ENCODE results near the gene TNC.

The TNC gene

GRCh38 chr9:114972510-114973136 lies 145.3 kb downstream of the TNC start:
- no peak overlapping the region for H3K9ac ChIP-seq (ENCODE audit: low read length)
- no peak overlapping the region for H2AFZ ChIP-seq (ENCODE audit: insufficient read depth, low read length, poor library complexity)
- no peak overlapping the region for H2AK5ac ChIP-seq (ENCODE audit: low read length)
- no peak overlapping the region for H2BK5ac ChIP-seq (ENCODE audit: low read depth, low read length, poor library complexity)
- peaks cover 8% of the 10 kb centered on the region for H3K79me1 ChIP-seq (ENCODE audit: low read length)
- H3K27me3 ChIP-seq (ENCODE audit: insufficient read depth, low read length) = no peaks in the 10 kb centered on the region
- DNase-seq = no peak
- no peak overlapping the region for H3K14ac ChIP-seq (ENCODE audit: low read length)
- no peaks in the 10 kb centered on the region for H3K36me3 ChIP-seq (ENCODE audit: control insufficient read depth in 1 of 2, insufficient read depth in 2 of 2, low read length in 2 of 2)
- no peaks in the 10 kb centered on the region for H3K9me3 ChIP-seq (ENCODE audit: insufficient read depth, low read depth, low read length)
- no peak overlapping the region for H4K91ac ChIP-seq (ENCODE audit: low read depth, low read length)
- no peak overlapping the region for H3K23ac ChIP-seq (ENCODE audit: low read length)
- no peak overlapping the region for H3K27ac ChIP-seq (ENCODE audit: low read depth, low read length)
- no peak overlapping the region for H3K18ac ChIP-seq (ENCODE audit: low read length)
- H3K4me2 ChIP-seq (ENCODE audit: low read length) = no peak overlapping the region
- H3K4me1 ChIP-seq (ENCODE audit: control insufficient read depth in 1 of 2, insufficient read depth in 2 of 2, low read length in 2 of 2) = peaks cover 2 to 7% of the 10 kb centered on the region in 2 experiments
- H3K4me3 ChIP-seq (ENCODE audit: low read depth, low read length) = no peak overlapping the region
- WGBS (ENCODE audit: extremely low coverage, insufficient coverage, insufficient read length) = no CpG with 5 or more reads among the region's 3 CpGs
- H2BK120ac ChIP-seq (ENCODE audit: insufficient read depth, low read length, poor library complexity) = no peak overlapping the region
- no peak overlapping the region for H2BK12ac ChIP-seq (ENCODE audit: low read length)
- H4K8ac ChIP-seq (ENCODE audit: low read depth, low read length) = no peak overlapping the region
- H4K12ac ChIP-seq (ENCODE audit: low read depth, low read length) = no peak overlapping the region
- peaks cover 1% of the 10 kb centered on the region for H3K79me2 ChIP-seq (ENCODE audit: control insufficient read depth, insufficient read depth, low read length, poor library complexity)
- H3K4ac ChIP-seq (ENCODE audit: low read depth, low read length) = no peak overlapping the region

All from trophoblast cell (in vitro differentiated cells and primary cell).